ENCODE measurements around the gene MOB2.

The MOB2 gene

GRCh38 chr11:1472180-1473005 is 14.2 kb downstream of the MOB2 start:
- DNase-seq (ENCODE audit: low read depth in 3 of 3): no peak

GRCh38 chr11:1471736-1472135 is 14.8 kb downstream of the MOB2 start:
- no peak for DNase-seq (ENCODE audit: low read depth in 3 of 3)

- DNase-seq (ENCODE audit: low read depth in 3 of 3): no peak
These were observed 15.6 kb downstream of the MOB2 start for GRCh38 chr11:1470681-1471611.

- no peak for DNase-seq (ENCODE audit: low read depth in 3 of 3)
These were observed 16.5 kb downstream of the MOB2 start for GRCh38 chr11:1469911-1470680.

GRCh38 chr11:1469287-1469910 is 17.2 kb downstream of the MOB2 start:
- DNase-seq (ENCODE audit: low read depth in 3 of 3): no peak

GRCh38 chr11:1468473-1469066 is 18.0 kb downstream of the MOB2 start:
- DNase-seq (ENCODE audit: low read depth in 3 of 3): no peak

GRCh38 chr11:1468002-1468401 is 18.6 kb downstream of the MOB2 start:
- no peak for DNase-seq (ENCODE audit: low read depth in 3 of 3)

GRCh38 chr11:1467270-1467669 is 19.3 kb downstream of the MOB2 start:
- DNase-seq (ENCODE audit: low read depth in 3 of 3): no peak

GRCh38 chr11:1466784-1467183 is 19.8 kb downstream of the MOB2 start:
- no peak for DNase-seq (ENCODE audit: low read depth in 3 of 3)

- DNase-seq (ENCODE audit: low read depth in 3 of 3): no peak
These were observed 23.5 kb downstream of the MOB2 start for GRCh38 chr11:1463056-1463455.

GRCh38 chr11:1462698-1462975 is 23.9 kb downstream of the MOB2 start:
- DNase-seq (ENCODE audit: low read depth in 3 of 3): no peak

- DNase-seq (ENCODE audit: low read depth in 3 of 3): no peak
These were observed 24.5 kb downstream of the MOB2 start for GRCh38 chr11:1461826-1462697.

GRCh38 chr11:1460986-1461825 is 25.4 kb downstream of the MOB2 start:
- DNase-seq (ENCODE audit: low read depth in 3 of 3): no peak

- DNase-seq (ENCODE audit: low read depth in 3 of 3): no peak
These were observed 26.1 kb downstream of the MOB2 start for GRCh38 chr11:1460396-1460985.

GRCh38 chr11:1459764-1460395 is 26.7 kb downstream of the MOB2 start:
- DNase-seq (ENCODE audit: low read depth in 3 of 3): no peak

GRCh38 chr11:1459219-1459575 is 27.4 kb downstream of the MOB2 start:
- DNase-seq (ENCODE audit: low read depth in 3 of 3): no peak

- no peak for DNase-seq (ENCODE audit: low read depth in 3 of 3)
These were observed 28.0 kb downstream of the MOB2 start for GRCh38 chr11:1458340-1459218.

GRCh38 chr11:1457856-1458255 is 28.7 kb downstream of the MOB2 start:
- no peak for DNase-seq (ENCODE audit: low read depth in 3 of 3)
